Heart right ventricle (tissue), 16 donors: ENCODE measurements around the gene DENND5A. TPM values are rescaled to one million over a fixed set of nuclear protein-coding genes. Genes with fewer than 3 reads are reported as not detected.
"Not testable (repeated sequence)": the region's sequence is repeated elsewhere in the genome, so short reads cannot be mapped to it uniquely, and the experiment has no call there.

ENCODE experiments used
- ATAC-seq, 8 donors: fragments of 200-7000 bp; cut with Tn5 transposase; one replicate each; pipeline ENCODE4 v1.9.1; 2020; ENCODE audit warnings: mild to moderate bottlenecking in 8 of 8, moderate library complexity in 8 of 8, moderate number of reproducible peaks in 1 of 8
- DNase-seq, 2 donors: peaks; one replicate each; pipeline ENCODE4 v3.0.0-alpha.2; 2020
- H3K27ac ChIP-seq, 10 donors: fragments of 200-600 bp; sonication (generic) in 2 of 10; one replicate each; pipeline versions ENCODE4 v1.5.0 to v1.8.0; 2020 to 2022; ENCODE audit warnings: mild to moderate bottlenecking in 3 of 10
- H3K27me3 ChIP-seq, 7 donors: fragments of 200-600 bp; one replicate each; pipeline ENCODE4 v1.8.0; 2021 to 2022; ENCODE audit warnings: mild to moderate bottlenecking in 2 of 7
- H3K36me3 ChIP-seq, 9 donors: fragments of 200-600 bp; sonication (generic) in 1 of 9; one replicate each; pipeline versions ENCODE4 v1.5.0 to v1.8.0; 2020 to 2022; ENCODE audit warnings: mild to moderate bottlenecking in 2 of 9
- H3K4me1 ChIP-seq, 9 donors: fragments of 200-600 bp; sonication (generic) in 1 of 9; one replicate each; pipeline versions ENCODE4 v1.5.0 to v1.8.0; 2020 to 2022; ENCODE audit warnings: mild to moderate bottlenecking in 4 of 9
- H3K4me3 ChIP-seq, 10 donors: fragments of 200-600 bp; sonication (generic) in 2 of 10; one replicate each; pipeline versions ENCODE4 v1.5.0 to v1.8.0; 2020 to 2022; ENCODE audit warnings: mild to moderate bottlenecking in 7 of 10, moderate library complexity in 2 of 10
- H3K9me3 ChIP-seq, 11 donors: fragments of 200-600 bp in 10 of 11; sonication (generic) in 2 of 11; one replicate each; pipeline versions ENCODE4 v1.5.0 to v1.8.0; 2013 to 2022; ENCODE audit warnings: mild to moderate bottlenecking in 2 of 11, control low read depth in 1 of 11, moderate library complexity in 1 of 11
- WGBS, 2 donors: extraction: QIAGEN DNeasy Blood & Tissue Kit; methylation state at CpG; one replicate each; pipeline ENCODE4 v1.1.7; 2013; ENCODE audit warnings: inconsistent platforms in 1 of 2; 5-methylcytosine and 5-hydroxymethylcytosine counted together
- intact Hi-C, 10 donors: fragments of 100-400 bp; cut with DNase I; formaldehyde crosslinking; loops; one replicate each; pipeline versions ENCODE4 v1.11.1 to v1.14.2; 2022
- polyA plus RNA-seq, 2 donors: library from polyadenylated mRNA; stranded (reverse); fragments of 200-250 nt; gene quantifications; one replicate each; pipeline ENCODE4 v1.2.3, GENCODE V29; 2013
- total RNA-seq, 10 donors: library from RNA; stranded (reverse); fragmentation: NEBNext Ultra II Directional in 3 of 10; extraction: Animal tissue kit (Norgen Biotek cat#: 25700) in 3 of 10; gene quantifications; one replicate each; pipeline versions ENCODE4 v1.2.1 to v1.2.4, GENCODE V29; 2021 to 2023
- TF ChIP-seq, protein P1 (sequence below), 9 donors: fragments of 200-600 bp; sonication (generic) in 2 of 9; IDR thresholded peaks; one replicate each; pipeline versions ENCODE4 v1.5.0 to v1.8.0; 2021 to 2022; ENCODE audit warnings: antibody characterized with exemption in 9 of 9, mild to moderate bottlenecking in 5 of 9, moderate library complexity in 1 of 9
- donor health status: Arrhythmogenic right ventricular cardiomyopathy.
- donor health status: ischemic (EF 13 %, LVEDD 7.1; RV severe dilation, severe dysfunction).
- donor health status: healthy with polysubstance abuse.
- donor health status: DM: no; HTN: yes; CAD: no.
- donor health status: DM: no; HTN: no; CAD: no.
- donor health status: ischemic (EF 25% LVEDD 6.9; RV normal size, moderate dysfunction).
- donor health status: ischemic (EF 25% LVEDD 5.7; RV mildly dilated, moderate dysfunction).
- donor health status: healthy.
- donor health status: DM: yes; HTN: yes; CAD: no.
- donor health status: Ischemic cardiomyopathy.
- donor health status: ischemic (EF 35%, LVEDD 5.7; RV mildly dilated, moderate dysfunction).
- donor health status: nonischemic (EF 11% LVEDD 7.7; RV severe dilation, severe dysfunction).
- donor health status: DM: yes; HTN: yes; CAD: no.
- donor health status: PGD.
- donor health status: ischemic (EF 29% LVEDD 5.4; RV normal size, mild dysfunction).
- donor health status: nonischemic (EF 23%, LVEDD 6.1; RV moderate dilation, normal function).

The DENND5A gene
- total and polyA plus RNA-seq, 12 donors: 48.9 to 178 (median 114) TPM

GRCh38 chr11:9263840-9264315 is 1.3 kb downstream of the DENND5A start:
- peak overlapping the region; percentile 74 to 100 (median 98) for H3K27ac ChIP-seq
- no peaks in the 10 kb centered on the region for H3K9me3 ChIP-seq
- no peak for DNase-seq
- intact Hi-C loops: loop anchor here in 6 of 10 donors (2.0 to 10.0 kb wide), 6 partner anchors 42 to 121 kb away; partner anchors contain the start of gene IPO7 (in 1 of the 6)
- H3K4me3 ChIP-seq: peak overlapping the region; percentile 71 to 99 (median 96)
- no peaks in the 10 kb centered on the region for H3K27me3 ChIP-seq
- TF ChIP-seq, protein P1, sequence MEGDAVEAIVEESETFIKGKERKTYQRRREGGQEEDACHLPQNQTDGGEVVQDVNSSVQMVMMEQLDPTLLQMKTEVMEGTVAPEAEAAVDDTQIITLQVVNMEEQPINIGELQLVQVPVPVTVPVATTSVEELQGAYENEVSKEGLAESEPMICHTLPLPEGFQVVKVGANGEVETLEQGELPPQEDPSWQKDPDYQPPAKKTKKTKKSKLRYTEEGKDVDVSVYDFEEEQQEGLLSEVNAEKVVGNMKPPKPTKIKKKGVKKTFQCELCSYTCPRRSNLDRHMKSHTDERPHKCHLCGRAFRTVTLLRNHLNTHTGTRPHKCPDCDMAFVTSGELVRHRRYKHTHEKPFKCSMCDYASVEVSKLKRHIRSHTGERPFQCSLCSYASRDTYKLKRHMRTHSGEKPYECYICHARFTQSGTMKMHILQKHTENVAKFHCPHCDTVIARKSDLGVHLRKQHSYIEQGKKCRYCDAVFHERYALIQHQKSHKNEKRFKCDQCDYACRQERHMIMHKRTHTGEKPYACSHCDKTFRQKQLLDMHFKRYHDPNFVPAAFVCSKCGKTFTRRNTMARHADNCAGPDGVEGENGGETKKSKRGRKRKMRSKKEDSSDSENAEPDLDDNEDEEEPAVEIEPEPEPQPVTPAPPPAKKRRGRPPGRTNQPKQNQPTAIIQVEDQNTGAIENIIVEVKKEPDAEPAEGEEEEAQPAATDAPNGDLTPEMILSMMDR (IDR thresholded peaks at IDR 0.05): no peak
- no peaks in the 10 kb centered on the region for H3K36me3 ChIP-seq
- peaks cover 5 to 53% (median 50%) of the 10 kb centered on the region in 9 donors for H3K4me1 ChIP-seq
- ATAC-seq: peak in 5 of 8 donors; percentile 4 to 28 (median 10)
- WGBS, 2 donors: 0 to 1% methylated on average over 8 of the region's 9 CpGs

- H3K4me1 ChIP-seq: peaks cover 3 to 65% (median 48%) of the 10 kb centered on the region in 9 donors
- intact Hi-C loops: loop anchor here in 6 of 10 donors (5.0 to 10.0 kb wide), 5 partner anchors 38 to 86 kb away; no protein-coding TSS in a partner anchor
Measured at GRCh38 chr11:9260838-9261146, 4.4 kb downstream of the DENND5A start.

DNA sequence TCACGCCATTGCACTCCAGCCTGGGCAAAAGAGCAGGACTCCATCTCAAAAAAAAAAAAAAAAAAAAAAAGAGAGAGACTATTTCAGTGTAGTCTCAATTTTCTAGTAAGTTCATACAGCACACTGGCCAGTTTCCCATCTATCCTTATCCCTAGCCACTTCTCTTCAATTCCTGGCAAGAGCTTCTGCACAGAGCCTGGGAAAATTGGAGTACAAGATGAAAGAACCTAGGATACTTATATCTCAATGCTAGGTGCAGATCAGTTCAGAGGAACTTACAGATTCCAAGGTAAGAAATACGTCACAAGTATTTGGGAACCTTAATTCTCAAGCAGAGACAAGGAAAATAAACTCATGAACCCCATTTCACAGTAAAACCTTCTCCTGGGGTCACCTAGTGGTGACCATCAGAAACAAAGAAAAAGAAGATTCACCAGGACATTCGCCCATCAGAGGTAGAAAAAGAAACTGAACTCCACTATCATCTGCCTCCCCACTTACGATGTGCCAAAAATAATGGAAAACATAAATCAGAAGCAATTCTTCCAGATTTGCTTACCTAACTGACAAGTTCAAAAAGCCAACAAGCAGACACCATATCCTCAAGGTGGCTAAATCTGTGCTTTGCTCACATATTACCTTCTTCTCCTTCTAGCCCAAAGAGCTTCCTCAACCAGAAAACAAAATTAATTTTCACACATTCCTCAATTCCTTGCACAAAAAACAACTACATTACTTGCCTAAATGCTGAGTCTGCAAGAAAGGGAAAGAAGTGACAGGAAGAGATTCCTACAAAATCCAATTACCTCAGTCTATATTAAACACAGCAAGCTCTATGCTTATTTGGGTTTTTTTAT is 4.9 kb downstream of the DENND5A start:
- DNase-seq (no peak), ATAC-seq (no peak)
- TF ChIP-seq, protein P1 (IDR thresholded peaks at IDR 0.05): peak in 5 of 9 donors; percentile 7 to 26 (median 23)
- intact Hi-C loops: loop anchor here in 6 of 10 donors (5.0 to 10.0 kb wide), 5 partner anchors 38 to 85 kb away; no protein-coding TSS in a partner anchor
- Histone ChIP-seq H3K4me3 (no peak overlapping the region), H3K9me3 (no peaks in the 10 kb centered on the region), H3K4me1 (peaks cover 0 to 61% (median 43%) of the 10 kb centered on the region in 9 donors), H3K36me3 (peaks cover 0 to 9% (median 3%) of the 10 kb centered on the region in 9 donors), H3K27me3 (no peaks in the 10 kb centered on the region), H3K27ac (peak overlapping the region in 2 of 10 donors; percentile 7 to 14)
- WGBS, 2 donors: 40 to 47% methylated on average over 4 of the region's 4 CpGs

More at GRCh38 chr11:9260838-9261146, 4.4 kb downstream of the DENND5A start:
- H3K4me3 ChIP-seq, ATAC-seq, H3K27me3 ChIP-seq, DNase-seq, H3K9me3 ChIP-seq, H3K36me3 ChIP-seq: not testable (repeated sequence)
- WGBS, 2 donors: 54 to 58% methylated on average over 2 of the region's 2 CpGs
- H3K27ac ChIP-seq: peak overlapping the region in 2 of 10 donors; percentile 7 to 14

DNA sequence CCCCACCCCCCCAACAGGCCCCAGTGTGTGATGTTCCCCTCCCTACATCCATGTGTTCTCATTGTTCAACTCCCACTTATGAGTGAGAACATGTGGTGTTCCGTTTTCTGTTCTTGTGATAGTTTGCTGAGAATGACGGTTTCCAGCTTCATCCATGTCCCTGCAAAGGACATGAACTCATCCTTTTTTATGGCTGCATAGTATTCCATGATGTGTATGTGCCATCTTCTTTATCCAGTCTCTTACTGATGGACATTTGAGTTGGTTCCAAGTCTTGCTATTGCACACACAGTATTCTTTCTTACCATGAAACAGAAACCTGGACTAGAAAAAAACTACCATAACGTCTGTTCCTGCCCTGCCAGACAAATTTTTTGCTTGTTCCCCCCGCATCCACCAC is 6.9 kb downstream of the DENND5A start:
- not testable (repeated sequence) for H3K4me3 ChIP-seq, H3K27me3 ChIP-seq, H3K27ac ChIP-seq, ATAC-seq, DNase-seq, H3K9me3 ChIP-seq
- intact Hi-C loops: loop anchor here in 1 of 10 donors (10.0 kb wide), 1 partner anchor 53 kb away; no protein-coding TSS in a partner anchor
- WGBS, 2 donors: 89 to 91% methylated on average over 4 of the region's 4 CpGs
- Histone ChIP-seq H3K4me1 (peaks cover 3 to 73% (median 54%) of the 10 kb centered on the region in 9 donors), H3K36me3 (peaks cover 0 to 21% (median 5%) of the 10 kb centered on the region in 9 donors)

GRCh38 chr11:9254416-9254815 is 10.7 kb downstream of the DENND5A start:
- DNase-seq: no peak
- Histone ChIP-seq H3K9me3 (no peaks in the 10 kb centered on the region), H3K27me3 (no peaks in the 10 kb centered on the region), H3K4me1 (peaks cover 3 to 73% (median 53%) of the 10 kb centered on the region in 9 donors), H3K4me3 (no peak overlapping the region), H3K36me3 (peaks cover 0 to 25% (median 5%) of the 10 kb centered on the region in 9 donors), H3K27ac (peak overlapping the region in 3 of 10 donors; percentile 46 to 83 (median 83))
- 76 to 78% methylated on average over 3 of the region's 3 CpGs for WGBS, 2 donors
- TF ChIP-seq, protein P1 (IDR thresholded peaks at IDR 0.05): no peak
- intact Hi-C loops: loop anchor here in 1 of 10 donors (10.0 kb wide), 1 partner anchor 50 kb away; no protein-coding TSS in a partner anchor
- no peak for ATAC-seq
